ENCODE measurements around the gene ATF5.

Gene ATF5, protein sequence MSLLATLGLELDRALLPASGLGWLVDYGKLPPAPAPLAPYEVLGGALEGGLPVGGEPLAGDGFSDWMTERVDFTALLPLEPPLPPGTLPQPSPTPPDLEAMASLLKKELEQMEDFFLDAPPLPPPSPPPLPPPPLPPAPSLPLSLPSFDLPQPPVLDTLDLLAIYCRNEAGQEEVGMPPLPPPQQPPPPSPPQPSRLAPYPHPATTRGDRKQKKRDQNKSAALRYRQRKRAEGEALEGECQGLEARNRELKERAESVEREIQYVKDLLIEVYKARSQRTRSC

GRCh38 chr19:49929121-49929610 is at the start of gene ATF5, which contains the start of gene NUP62:
Gene ATF5, plus strand, starts transcription at chr19:49929205. Its CDS starts 1,646 bp downstream, at chr19:49930851.
Gene NUP62, minus strand, starts transcription at chr19:49929504. Its CDS starts 19,697 bp downstream, at chr19:49909807.
- DNase-seq: peak; percentile 29 to 98 (median 89)

DNA sequence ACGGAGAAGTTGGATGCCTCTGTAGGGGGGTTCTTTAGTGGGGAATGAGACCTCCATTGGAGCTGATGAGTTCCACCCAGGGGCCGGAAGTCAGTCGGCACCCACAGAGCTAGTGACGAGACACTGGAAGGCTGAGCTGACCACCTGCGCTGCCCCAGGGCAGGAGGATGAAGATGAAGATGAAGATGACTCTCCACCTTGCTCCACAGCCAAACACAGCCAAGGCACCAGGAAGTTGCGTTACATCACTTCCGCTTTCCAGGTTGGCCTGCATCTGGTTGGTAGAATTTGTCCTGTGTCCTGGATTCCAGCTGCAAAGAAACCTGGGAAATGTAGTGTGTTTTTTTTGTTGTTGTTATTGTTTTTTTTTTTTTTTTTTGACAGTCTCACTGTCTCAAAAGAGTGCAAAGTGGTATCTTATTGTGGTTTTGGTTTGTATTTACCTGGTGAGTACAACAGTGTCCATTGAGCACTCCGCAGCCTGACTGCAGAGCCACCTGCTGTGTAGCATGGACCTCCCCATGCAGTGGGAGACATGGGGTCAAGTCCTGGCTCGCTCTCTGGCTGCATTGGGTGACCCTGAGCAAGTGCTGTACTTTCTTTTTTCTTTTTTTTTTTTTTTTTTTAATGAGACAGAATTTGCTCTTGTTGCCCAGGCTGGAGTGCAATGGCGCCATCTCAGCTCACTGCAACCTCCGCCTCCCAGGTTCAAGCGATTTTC is 49.6 kb upstream of the ATF5 start:
- no peak for DNase-seq

GRCh38 chr19:49880162-49880869 is 48.7 kb upstream of the ATF5 start:
- DNase-seq: no peak

DNA sequence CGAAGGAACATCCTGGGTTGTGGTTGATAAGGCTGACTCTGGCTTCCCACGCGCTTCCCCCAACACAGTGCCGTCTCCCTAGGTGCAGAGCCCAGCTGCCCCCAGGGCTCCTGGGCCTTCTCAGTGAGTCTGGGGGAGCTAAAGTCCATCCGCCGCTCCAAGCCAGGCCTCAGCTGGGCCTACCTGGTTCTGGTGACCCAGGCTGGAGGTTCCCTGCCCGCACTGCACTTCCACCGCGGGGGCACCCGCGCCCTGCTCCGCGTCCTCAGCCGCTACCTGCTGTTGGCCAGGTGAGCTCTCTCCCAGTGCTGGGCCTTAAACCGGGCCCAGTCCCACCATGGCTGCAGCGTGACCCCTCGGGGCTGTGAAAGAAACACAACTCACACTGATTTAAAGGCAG is 47.8 kb upstream of the ATF5 start:
- no peak for DNase-seq

DNA sequence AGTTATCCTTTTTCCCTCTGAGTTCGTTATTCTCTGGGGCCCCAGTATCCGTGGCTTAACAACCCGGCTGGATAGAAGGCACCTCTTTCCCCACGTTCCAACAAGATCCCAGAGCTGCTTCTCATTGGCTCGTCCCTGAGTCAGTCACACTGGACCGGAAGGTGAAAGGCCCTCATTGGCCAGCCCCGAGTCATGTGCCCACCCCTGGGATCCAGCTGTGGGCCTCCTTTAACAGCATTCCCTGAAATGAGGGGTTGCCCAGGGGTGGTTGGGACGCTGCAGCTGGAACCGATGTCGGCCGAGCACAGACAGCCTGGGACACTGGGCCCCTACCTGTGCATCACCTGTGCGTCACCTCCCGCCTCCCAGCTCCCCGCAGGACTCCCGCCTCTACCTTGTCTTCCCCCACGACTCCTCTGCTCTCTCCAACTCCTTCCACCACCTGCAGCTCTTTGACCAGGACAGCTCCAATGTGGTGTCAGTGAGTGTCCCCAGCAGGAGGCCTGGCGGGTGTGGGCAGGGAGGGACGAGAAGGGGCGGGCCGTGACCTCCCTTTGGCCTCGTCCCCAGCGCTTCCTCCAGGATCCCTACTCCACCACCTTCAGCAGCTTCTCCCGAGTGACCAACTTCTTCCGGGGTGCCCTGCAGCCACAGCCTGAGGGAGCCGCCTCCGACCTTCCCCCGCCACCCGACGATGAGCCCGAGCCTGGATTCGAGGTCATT is 47.2 kb upstream of the ATF5 start:
- no peak for DNase-seq

- DNase-seq: no peak
These were observed 46.4 kb upstream of the ATF5 start for GRCh38 chr19:49882643-49883042.

GRCh38 chr19:49883094-49883493 is 45.9 kb upstream of the ATF5 start:
- DNase-seq: no peak

DNA sequence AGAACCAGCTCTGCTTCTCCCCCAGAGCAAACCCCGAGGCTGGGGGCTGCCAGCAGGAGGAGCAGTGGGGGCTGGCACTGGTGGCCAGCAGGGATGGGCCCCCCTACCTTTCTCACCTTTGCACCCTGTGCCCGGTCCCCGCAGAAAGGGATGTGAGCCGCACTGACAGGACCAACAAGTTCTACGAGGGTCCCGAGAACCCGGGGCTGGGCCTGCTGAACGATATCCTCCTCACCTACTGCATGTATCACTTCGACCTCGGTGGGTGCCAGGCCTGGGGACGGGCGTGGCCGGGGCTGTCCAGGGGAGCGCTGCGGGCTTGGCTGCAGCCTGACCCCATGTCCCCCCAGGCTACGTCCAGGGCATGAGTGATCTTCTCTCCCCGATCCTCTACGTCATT is 44.9 kb upstream of the ATF5 start:
- DNase-seq: no peak

DNA sequence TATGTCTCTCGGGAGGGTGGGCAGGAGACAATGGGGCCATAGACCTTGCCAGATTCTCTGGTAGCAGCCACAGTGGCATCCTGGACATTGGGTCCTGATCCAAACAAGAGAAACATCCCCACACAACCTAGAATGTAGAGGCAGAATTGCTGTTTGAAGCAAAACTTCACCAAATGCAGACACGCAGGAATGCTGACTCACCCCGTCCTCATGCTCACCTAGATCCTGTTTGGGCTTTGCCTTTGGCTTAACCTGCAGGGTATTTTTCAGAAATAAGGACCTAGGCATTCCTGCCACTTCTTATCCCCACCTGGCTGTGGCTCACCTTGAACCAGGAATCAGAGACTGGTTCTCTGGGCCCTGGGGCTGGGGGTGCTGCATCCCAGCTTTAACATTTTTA is 44.2 kb upstream of the ATF5 start:
- no peak for DNase-seq

- DNase-seq: no peak
These were observed 41.9 kb upstream of the ATF5 start for GRCh38 chr19:49887037-49887664.

DNA sequence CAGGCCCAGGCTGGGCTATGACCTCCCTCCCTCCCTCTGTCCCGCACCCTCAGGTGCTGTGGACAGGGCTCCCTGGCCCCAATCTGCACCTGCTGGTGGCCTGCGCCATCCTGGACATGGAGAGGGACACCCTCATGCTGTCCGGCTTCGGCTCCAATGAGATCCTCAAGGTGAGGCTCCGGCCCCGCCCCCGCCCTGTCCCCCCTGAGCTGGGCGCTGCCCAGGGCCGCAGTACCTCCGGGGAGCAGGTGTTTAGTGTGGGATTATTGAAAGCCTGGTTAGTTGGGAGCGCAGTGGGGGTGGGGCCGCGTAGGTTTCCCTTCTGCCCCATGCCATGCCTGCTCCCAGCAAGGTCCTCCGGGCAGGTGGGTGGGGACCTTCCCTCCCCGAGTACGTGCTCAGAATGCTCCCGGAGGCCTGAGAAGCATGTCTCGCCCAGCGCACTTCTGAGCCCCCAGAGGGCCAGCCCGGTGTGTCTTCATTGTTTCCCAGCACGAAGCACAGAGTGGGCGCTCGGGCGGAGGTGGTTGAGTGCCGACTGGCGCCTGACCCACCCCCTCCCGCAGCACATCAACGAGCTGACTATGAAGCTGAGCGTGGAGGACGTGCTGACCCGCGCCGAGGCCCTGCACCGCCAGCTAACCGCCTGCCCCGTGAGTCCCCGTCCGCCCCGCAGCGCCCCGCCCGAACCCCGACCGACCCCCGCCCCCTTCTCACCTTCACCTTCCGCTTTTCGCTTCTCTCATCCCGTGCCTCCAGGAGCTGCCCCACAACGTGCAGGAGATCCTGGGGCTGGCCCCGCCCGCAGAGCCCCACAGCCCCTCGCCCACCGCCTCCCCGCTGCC is 41.1 kb upstream of the ATF5 start:
- DNase-seq: no peak

DNA sequence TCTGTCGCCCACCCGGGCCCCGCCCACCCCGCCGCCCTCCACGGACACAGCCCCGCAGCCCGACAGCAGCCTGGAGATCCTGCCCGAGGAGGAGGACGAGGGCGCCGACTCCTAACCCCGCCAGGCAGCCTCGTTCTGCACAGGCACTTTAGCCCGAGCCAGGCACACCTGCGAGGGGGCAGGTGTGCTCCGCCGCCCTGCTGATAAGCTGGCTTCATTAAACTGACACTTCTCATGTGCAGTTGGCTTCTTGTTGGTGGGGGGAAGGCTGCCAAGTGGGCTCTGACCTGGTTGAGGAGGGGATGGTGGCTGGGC is 40.5 kb upstream of the ATF5 start:
- no peak for DNase-seq

DNA sequence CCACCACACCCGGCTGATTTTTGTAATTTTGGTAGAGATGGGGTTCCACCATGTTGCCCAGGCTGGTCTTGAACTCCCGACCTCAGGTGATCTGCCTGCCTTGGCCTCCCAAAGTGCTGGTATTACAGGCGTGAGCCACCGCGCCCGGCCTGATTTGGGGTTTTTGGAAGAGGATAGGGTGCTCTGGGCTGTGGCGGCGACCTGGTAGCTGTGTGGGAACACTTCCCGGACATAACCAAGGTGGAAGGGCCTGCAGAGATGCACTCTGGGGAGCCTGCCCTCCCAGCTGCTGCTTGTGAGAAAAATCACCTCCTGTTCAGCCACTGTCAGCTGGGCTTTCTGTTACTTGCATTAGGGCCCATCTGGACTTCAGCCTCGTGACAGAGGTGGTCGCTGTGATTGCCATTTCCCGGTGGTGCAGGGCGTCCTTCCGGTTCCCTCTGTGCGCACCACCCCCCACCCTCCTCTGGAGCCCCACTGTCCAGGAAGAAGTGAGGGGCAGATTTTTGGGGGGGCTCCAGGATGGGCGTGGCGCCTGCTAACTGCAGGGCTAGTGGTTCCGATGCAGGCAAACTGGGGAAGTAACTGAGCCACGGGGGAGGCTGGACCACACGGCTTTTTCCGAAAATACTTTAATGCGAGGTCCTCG is 39.8 kb upstream of the ATF5 start:
- no peak for DNase-seq

DNA sequence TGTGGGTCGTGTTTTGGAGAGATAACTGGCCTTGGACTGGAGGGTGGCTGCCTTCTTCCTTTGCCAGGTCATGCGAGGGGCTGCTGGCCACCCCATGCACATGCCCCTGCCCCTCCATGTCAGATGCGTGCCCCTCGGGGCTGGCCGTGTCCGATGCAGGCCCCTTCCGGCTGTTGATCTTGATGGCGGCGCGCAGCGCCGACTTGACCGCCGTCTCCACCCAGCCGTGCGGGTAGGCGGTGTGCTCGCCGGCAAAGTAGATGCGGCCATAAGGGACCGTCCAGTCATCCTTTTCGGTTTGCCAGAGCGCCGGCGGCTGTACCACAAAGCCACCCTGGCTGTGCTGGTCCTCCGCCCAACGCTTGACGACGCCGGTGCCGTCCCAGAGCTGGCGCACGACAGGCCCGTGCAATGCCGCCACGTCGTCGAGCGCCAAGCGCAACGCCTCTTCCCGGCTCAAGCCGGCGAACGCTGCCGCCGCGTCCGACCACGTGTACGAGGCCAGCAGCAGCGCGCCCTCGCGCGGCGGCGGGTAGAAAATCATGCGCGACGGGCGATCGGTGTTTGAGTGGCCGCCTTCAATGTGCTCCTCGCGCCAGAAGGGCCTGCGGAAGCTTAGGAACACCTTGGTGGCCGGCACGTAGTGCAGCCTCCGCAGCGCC is 39.2 kb upstream of the ATF5 start:
- peak in 9 of 14 donors; percentile 10 to 41 (median 24) for DNase-seq

GRCh38 chr19:49890349-49891311 is 38.4 kb upstream of the ATF5 start:
- no peak for DNase-seq

- DNase-seq: no peak
These were observed 37.6 kb upstream of the ATF5 start for GRCh38 chr19:49891393-49891792.

- DNase-seq: no peak
These were observed 36.3 kb upstream of the ATF5 start for GRCh38 chr19:49892716-49893115.

DNA sequence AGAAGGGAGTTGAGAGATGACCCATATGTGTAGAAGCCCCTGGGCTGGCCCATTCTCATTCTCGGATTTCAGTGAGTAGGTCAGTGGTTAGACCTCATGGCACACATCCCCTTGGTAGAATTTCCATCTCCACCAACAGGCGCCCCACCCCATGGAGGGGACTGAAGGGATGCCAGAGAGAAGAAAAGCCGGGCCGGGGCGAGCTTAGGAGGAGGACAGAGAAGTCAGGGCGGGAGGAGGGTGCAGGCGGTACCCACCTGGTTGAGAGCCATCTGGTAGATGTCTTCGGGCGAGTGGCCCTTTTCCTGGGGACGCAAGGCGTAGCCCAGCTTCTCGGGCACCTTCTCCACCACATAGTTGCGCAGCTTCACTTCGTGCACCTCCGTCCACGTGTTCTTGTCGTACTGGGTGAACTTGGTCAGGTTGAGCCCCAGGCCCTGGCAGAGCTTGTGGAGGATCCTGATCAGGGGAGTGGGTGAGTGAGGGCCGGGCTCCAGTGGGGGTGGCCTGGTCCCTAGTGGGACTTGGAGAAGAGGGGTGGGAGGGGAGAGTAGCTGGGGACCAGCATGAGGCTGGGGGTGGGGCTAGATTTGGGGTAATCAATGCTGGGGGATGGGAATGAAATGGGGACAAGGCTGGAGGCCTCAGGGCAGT is 34.9 kb upstream of the ATF5 start:
- no peak for DNase-seq
